ENCODE measurements around the gene ERP44. TPM values are rescaled to one million over a fixed set of nuclear protein-coding genes. Genes with fewer than 3 reads are reported as not detected.

Gene ERP44
- total and polyA plus RNA-seq, 2 donors (not counting 3 experiments of a cell fraction or from before 2014, with no cell fraction given): 9.9 to 21.4 TPM

DNA sequence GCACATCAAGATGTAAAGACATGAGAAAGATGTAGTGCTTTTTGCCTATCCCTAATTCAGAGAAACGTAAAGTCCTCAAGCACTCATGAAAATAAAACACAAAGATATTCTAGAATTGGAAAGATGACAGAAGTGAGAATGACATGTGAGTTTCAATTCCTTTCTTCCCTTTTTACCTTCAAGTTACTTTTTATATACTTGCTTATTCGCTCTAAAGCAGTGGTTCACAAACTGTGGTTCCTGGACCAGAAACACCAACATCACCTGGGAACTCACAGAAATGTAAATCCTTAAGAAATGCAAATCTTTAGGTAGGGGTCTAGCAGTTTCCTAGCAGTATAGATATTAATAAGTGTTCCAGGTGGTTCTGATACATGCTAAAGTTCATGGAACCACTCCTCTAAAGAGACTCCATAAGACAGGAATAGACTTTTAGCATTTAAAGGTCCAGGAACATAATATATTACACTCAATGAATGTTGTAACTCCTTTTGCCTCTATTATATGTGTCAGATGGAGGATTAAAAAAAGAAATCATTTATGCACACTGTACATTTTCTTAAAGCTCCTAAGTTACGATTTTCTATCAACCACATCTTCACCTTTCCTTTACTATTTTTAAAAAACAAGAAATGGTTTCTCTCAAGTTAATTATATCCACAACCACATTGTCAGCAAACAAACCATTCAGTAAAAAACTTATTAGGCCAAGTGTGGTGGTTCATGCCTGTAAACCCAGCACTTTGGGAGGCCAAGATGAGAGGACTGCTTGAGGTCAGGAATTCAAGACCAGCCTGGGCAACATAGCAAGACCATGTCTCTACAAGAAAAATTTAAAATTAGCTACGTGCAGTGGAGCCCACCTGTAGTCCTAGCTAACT, 39.9 kb downstream of the ERP44 start:
- Histone ChIP-seq H4K20me1 (replicated peaks; ENCODE audit: control insufficient read depth, extremely low read depth, insufficient read depth, low read length) (no peaks in the 10 kb centered on the region), H3K4me2 (ENCODE audit: insufficient read depth, low read length) (no peak overlapping the region), H3K9me3 (replicated peaks; ENCODE audit: control insufficient read depth, insufficient read depth, low read length) (no peaks in the 10 kb centered on the region), H3K9me1 (replicated peaks; ENCODE audit: control insufficient read depth, extremely low read depth, insufficient read depth, low read length) (no peaks in the 10 kb centered on the region), H3K27ac (ENCODE audit: insufficient read depth, low read depth, low read length) (no peak overlapping the region), H3K27me3 (ENCODE audit: control insufficient read depth in 2 of 2, insufficient read depth in 2 of 2, low read length in 2 of 2) (no peaks in the 10 kb centered on the region), H3K9ac (replicated peaks; ENCODE audit: extremely low read depth, insufficient read depth, low read length) (no peak overlapping the region), H3K36me3 (ENCODE audit: control insufficient read depth in 2 of 2, extremely low read depth in 1 of 2, insufficient read depth in 2 of 2, low read length in 2 of 2) (peaks cover 0 to 2% of the 10 kb centered on the region in 2 experiments), H2AFZ (ENCODE audit: low read depth, low read length) (no peak overlapping the region), H3K4me3 (replicated peaks in 1 of 3; ENCODE audit: insufficient read depth in 1 of 3, low read depth in 1 of 3, low read length in 3 of 3) (no peak overlapping the region), H3K4me1 (ENCODE audit: control insufficient read depth, extremely low read depth, insufficient read depth, low read length) (peaks cover 3% of the 10 kb centered on the region), H3K79me2 (ENCODE audit: control insufficient read depth, insufficient read depth, low read length) (peaks cover 9% of the 10 kb centered on the region)
- ChIA-PET POLR2A (no interaction called here), CTCF (interaction anchor here (1.4 kb wide), 1 partner anchor 9 kb away, joined by 4 read pairs; no protein-coding TSS in a partner anchor)
- BruUV-seq (replicated peaks): no TSS peak
- intact Hi-C loops (cut with micrococcal nuclease) (no loop called here), dilution Hi-C loops (cut with MboI; ENCODE audit: extremely low pct_ligation_motif_present, low sequenced_read_pairs) (no loop called here)
- TF ChIP-seq, protein P1, sequence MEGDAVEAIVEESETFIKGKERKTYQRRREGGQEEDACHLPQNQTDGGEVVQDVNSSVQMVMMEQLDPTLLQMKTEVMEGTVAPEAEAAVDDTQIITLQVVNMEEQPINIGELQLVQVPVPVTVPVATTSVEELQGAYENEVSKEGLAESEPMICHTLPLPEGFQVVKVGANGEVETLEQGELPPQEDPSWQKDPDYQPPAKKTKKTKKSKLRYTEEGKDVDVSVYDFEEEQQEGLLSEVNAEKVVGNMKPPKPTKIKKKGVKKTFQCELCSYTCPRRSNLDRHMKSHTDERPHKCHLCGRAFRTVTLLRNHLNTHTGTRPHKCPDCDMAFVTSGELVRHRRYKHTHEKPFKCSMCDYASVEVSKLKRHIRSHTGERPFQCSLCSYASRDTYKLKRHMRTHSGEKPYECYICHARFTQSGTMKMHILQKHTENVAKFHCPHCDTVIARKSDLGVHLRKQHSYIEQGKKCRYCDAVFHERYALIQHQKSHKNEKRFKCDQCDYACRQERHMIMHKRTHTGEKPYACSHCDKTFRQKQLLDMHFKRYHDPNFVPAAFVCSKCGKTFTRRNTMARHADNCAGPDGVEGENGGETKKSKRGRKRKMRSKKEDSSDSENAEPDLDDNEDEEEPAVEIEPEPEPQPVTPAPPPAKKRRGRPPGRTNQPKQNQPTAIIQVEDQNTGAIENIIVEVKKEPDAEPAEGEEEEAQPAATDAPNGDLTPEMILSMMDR (IDR thresholded peaks at IDR 0.05; ENCODE audit: extremely low read depth in 1 of 2, insufficient read depth in 1 of 2, low read depth in 1 of 2, low read length in 2 of 2): no peak
- TF ChIP-seq EZH2 (IDR thresholded peaks at IDR 0.05; ENCODE audit: borderline replicate concordance, low read depth, low read length, severe bottlenecking) (no peak), POLR2A (IDR thresholded peaks at IDR 0.05; ENCODE audit: low read depth, low read length) (no peak), FOS (IDR thresholded peaks at IDR 0.05; ENCODE audit: borderline replicate concordance, insufficient read depth, low read length) (no peak), MYC (IDR thresholded peaks at IDR 0.05; ENCODE audit: low read depth, low read length) (no peak), POLR2AphosphoS5 (IDR thresholded peaks at IDR 0.05; ENCODE audit: insufficient read depth, low read depth, low read length) (no peak), JUN (IDR thresholded peaks at IDR 0.05; ENCODE audit: borderline replicate concordance, insufficient read depth, insufficient read length, low read depth) (no peak), GATA2 (IDR thresholded peaks at IDR 0.05; ENCODE audit: insufficient read depth, insufficient read length, low read depth, low read length) (no peak)
- TF ChIP-seq, protein P2, sequence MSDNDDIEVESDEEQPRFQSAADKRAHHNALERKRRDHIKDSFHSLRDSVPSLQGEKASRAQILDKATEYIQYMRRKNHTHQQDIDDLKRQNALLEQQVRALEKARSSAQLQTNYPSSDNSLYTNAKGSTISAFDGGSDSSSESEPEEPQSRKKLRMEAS (IDR thresholded peaks at IDR 0.05; ENCODE audit: insufficient read depth, insufficient read length): no peak
- FAIRE-seq (no peak), DNase-seq (ENCODE audit: low read depth, low spot score) (no peak)

Measured in endothelial cell of umbilical vein (primary cell).